H1 (cell line): Measurements from ENCODE around the gene PTPRT. TPM values are rescaled to one million over a fixed set of nuclear protein-coding genes. Genes with fewer than 3 reads are reported as not detected.

Experiments used
- CTCF ChIA-PET: fragments of 300-600 bp; sonication (Branson Sonifier 250); formaldehyde crosslinking; loops from one replicate; lab custom pipeline; 2021; ENCODE audit not compliant: partially characterized antibody; lab: Charles Lee
- POLR2A ChIA-PET: fragments of 300-600 bp; sonication (Branson Sonifier 250); formaldehyde crosslinking; loops from one replicate; lab custom pipeline; 2021; ENCODE audit warnings: inconsistent platforms; ENCODE audit not compliant: partially characterized antibody; lab: Charles Lee
- DNase-seq, 2 experiments: peaks; one replicate each; pipeline versions ENCODE4 v3.0.0 to v3.0.0-alpha.2; 2010 to 2022; ENCODE audit warnings: low spot score in 2 of 2, low read depth in 1 of 2, mixed read lengths in 1 of 2
- FAIRE-seq: peaks from 2 replicates; lab custom pipeline; 2011; peaks lifted over from hg19 to GRCh38; lab: Jason Lieb, UNC
- H2AFZ ChIP-seq: 2 replicates; pipeline ENCODE4 v1.8.1; 2012; ENCODE audit warnings: low read length, inconsistent platforms
- H2AK5ac ChIP-seq: 2 replicates; pipeline ENCODE4 v1.6.1; 2013; ENCODE audit warnings: low read depth, low read length
- H2BK120ac ChIP-seq: replicated peaks from 2 replicates; pipeline ENCODE3; 2013; ENCODE audit warnings: low read depth, low read length, inconsistent platforms
- H2BK12ac ChIP-seq: 2 replicates; pipeline ENCODE4 v1.6.1; 2013; ENCODE audit warnings: low read depth, low read length
- H2BK15ac ChIP-seq: 2 replicates; pipeline ENCODE4 v1.6.1; 2013; ENCODE audit warnings: low read length
- H2BK20ac ChIP-seq: 2 replicates; pipeline ENCODE4 v1.6.1; 2013; ENCODE audit warnings: low read length
- H2BK5ac ChIP-seq: 2 replicates; pipeline ENCODE4 v1.6.1; 2013; ENCODE audit warnings: low read depth, low read length
- H3K14ac ChIP-seq: 2 replicates; pipeline ENCODE4 v1.6.1; 2013; ENCODE audit warnings: inconsistent platforms; ENCODE audit not compliant: insufficient read length
- H3K18ac ChIP-seq: 2 replicates; pipeline ENCODE4 v1.6.1; 2013; ENCODE audit warnings: low read length; ENCODE audit errors: extremely low read depth
- H3K23ac ChIP-seq: 2 replicates; pipeline ENCODE4 v1.6.1; 2013; ENCODE audit warnings: inconsistent platforms; ENCODE audit not compliant: insufficient read length
- H3K23me2 ChIP-seq: 2 replicates; pipeline ENCODE4 v1.6.1; 2013; ENCODE audit warnings: low read depth, low read length
- H3K27ac ChIP-seq: 2 replicates; pipeline ENCODE4 v1.6.1; 2011; ENCODE audit warnings: low read depth, low read length, inconsistent platforms
- H3K27me3 ChIP-seq, 4 experiments: replicated peaks in 1 of 4; 1 replicate in 1 of 4; 2 replicates in 3 of 4; pipeline versions ENCODE4 v1.6.1 to v1.8.1; 2011 to 2013; ENCODE audit warnings: low read length in 3 of 4, mild to moderate bottlenecking in 3 of 4, inconsistent platforms in 2 of 4, mixed read lengths in 2 of 4, moderate library complexity in 1 of 4; ENCODE audit not compliant: control insufficient read depth in 3 of 4, insufficient read depth in 3 of 4; ENCODE audit errors: extremely low read depth in 1 of 4
- H3K36me3 ChIP-seq, 4 experiments: 2 replicates each; pipeline versions ENCODE4 v1.6.1 to v1.8.1; 2011 to 2013; ENCODE audit warnings: mild to moderate bottlenecking in 4 of 4, low read length in 3 of 4, moderate library complexity in 2 of 4, control low read depth in 1 of 4, inconsistent platforms in 1 of 4; ENCODE audit not compliant: insufficient read depth in 4 of 4, control insufficient read depth in 2 of 4
- H3K4ac ChIP-seq: replicated peaks from 2 replicates; pipeline ENCODE3; 2013; ENCODE audit warnings: low read length, low read depth, mixed read lengths, inconsistent platforms; ENCODE audit not compliant: insufficient read length
- H3K4me1 ChIP-seq, 4 experiments: replicated peaks in 1 of 4; 1 replicate in 1 of 4; 2 replicates in 3 of 4; pipeline versions ENCODE4 v1.6.1 to v1.8.1; 2011 to 2013; ENCODE audit warnings: low read length in 3 of 4, inconsistent platforms in 2 of 4, mixed read lengths in 1 of 4; ENCODE audit not compliant: insufficient read depth in 4 of 4, control insufficient read depth in 3 of 4
- H3K4me2 ChIP-seq, 2 experiments: 2 replicates each; pipeline versions ENCODE4 v1.6.1 to v1.8.1; 2011 to 2013; ENCODE audit warnings: low read depth in 2 of 2, low read length in 2 of 2, control low read depth in 1 of 2, inconsistent platforms in 1 of 2, mild to moderate bottlenecking in 1 of 2; ENCODE audit not compliant: insufficient read depth in 1 of 2
- H3K4me3 ChIP-seq, 4 experiments: fragments of 200-600, 300-600 bp in 1 of 4; sonication (generic), shearing (Covaris generic), sonication (Bioruptor Twin) in 1 of 4; 2 replicates each; pipeline versions ENCODE4 v1.5.1 to v1.8.1; 2011 to 2016; ENCODE audit warnings: low read length in 4 of 4, low read depth in 3 of 4, control low read depth in 2 of 4, inconsistent platforms in 2 of 4, mild to moderate bottlenecking in 2 of 4, mixed read lengths in 1 of 4, moderate library complexity in 1 of 4; ENCODE audit not compliant: insufficient read depth in 2 of 4; ENCODE audit errors: extremely low read depth in 1 of 4
- H3K56ac ChIP-seq: replicated peaks from 2 replicates; pipeline ENCODE3; 2013; ENCODE audit warnings: low read depth, mild to moderate bottlenecking, mixed read lengths, low read length, inconsistent platforms; ENCODE audit not compliant: insufficient read length
- H3K79me1 ChIP-seq: 2 replicates; pipeline ENCODE4 v1.6.1; 2013; ENCODE audit warnings: low read depth, low read length, control low read depth
- H3K79me2 ChIP-seq, 2 experiments: 2 replicates each; pipeline versions ENCODE4 v1.6.1 to v1.8.1; 2012 to 2013; ENCODE audit warnings: low read length in 2 of 2, mild to moderate bottlenecking in 2 of 2, inconsistent platforms in 1 of 2; ENCODE audit not compliant: insufficient read depth in 2 of 2, control insufficient read depth in 1 of 2
- H3K9ac ChIP-seq, 4 experiments: replicated peaks in 1 of 4; 1 replicate in 1 of 4; 2 replicates in 3 of 4; pipeline versions ENCODE4 v1.6.1 to v1.8.1; 2011 to 2013; ENCODE audit warnings: low read depth in 3 of 4, low read length in 3 of 4, control low read depth in 2 of 4, mild to moderate bottlenecking in 2 of 4, moderate library complexity in 2 of 4, inconsistent platforms in 1 of 4; ENCODE audit errors: extremely low read depth in 1 of 4
- H3K9me3 ChIP-seq, 2 experiments: 2 replicates each; pipeline versions ENCODE4 v1.6.1 to v1.8.1; 2012 to 2013; ENCODE audit warnings: mild to moderate bottlenecking in 2 of 2, moderate library complexity in 2 of 2, control low read depth in 1 of 2, inconsistent platforms in 1 of 2, low read depth in 1 of 2, low read length in 1 of 2, mixed read lengths in 1 of 2; ENCODE audit not compliant: insufficient read depth in 2 of 2
- H4K20me1 ChIP-seq, 2 experiments: replicated peaks in 1 of 2; 2 replicates each; pipeline versions ENCODE3 to v1.8.1; 2011 to 2013; ENCODE audit warnings: inconsistent platforms in 2 of 2, low read length in 2 of 2, mild to moderate bottlenecking in 1 of 2; ENCODE audit not compliant: insufficient read depth in 2 of 2, control insufficient read depth in 1 of 2
- H4K5ac ChIP-seq: 2 replicates; pipeline ENCODE4 v1.6.1; 2013; ENCODE audit warnings: low read length, low read depth, mixed read lengths, inconsistent platforms; ENCODE audit not compliant: insufficient read length
- H4K8ac ChIP-seq: 2 replicates; pipeline ENCODE4 v1.8.0; 2013; ENCODE audit warnings: mild to moderate bottlenecking, moderate library complexity, low read length, inconsistent platforms; ENCODE audit not compliant: insufficient read depth; ENCODE audit errors: extremely low read depth
- H4K91ac ChIP-seq: replicated peaks from 2 replicates; pipeline ENCODE3; 2013; ENCODE audit warnings: low read length, mixed read lengths, inconsistent platforms; ENCODE audit not compliant: insufficient read length
- ASH2L ChIP-seq: fragments of 200-600, 300-600 bp; sonication (generic); IDR thresholded peaks from one replicate; pipeline ENCODE4 v1.7.1; 2017; ENCODE audit warnings: low read length
- CBX5 ChIP-seq: fragments of 300-800, 300-1000 bp; sonication (generic); IDR thresholded peaks from 2 replicates; pipeline ENCODE4 v1.7.1; 2016; ENCODE audit warnings: antibody characterized with exemption, low read length, low read depth
- KDM1A ChIP-seq: fragments of 200-600, 300-600 bp; sonication (generic); IDR thresholded peaks from 2 replicates; pipeline ENCODE4 v1.7.1; 2016; ENCODE audit warnings: mild to moderate bottlenecking, low read length, borderline replicate concordance
- NANOG ChIP-seq: IDR thresholded peaks from 2 replicates; pipeline ENCODE4 v1.6.1; 2011; ENCODE audit warnings: low read length, low read depth, mild to moderate bottlenecking, inconsistent platforms; ENCODE audit not compliant: insufficient read depth, poor library complexity, severe bottlenecking
- NRF1 ChIP-seq: IDR thresholded peaks from 2 replicates; pipeline ENCODE4 v1.6.1; 2011; ENCODE audit warnings: mild to moderate bottlenecking, low read depth, low read length, improper control_type of control experiment
- PHF8 ChIP-seq: fragments of 200-600 bp; sonication (generic); conservative IDR thresholded peaks from 2 replicates; pipeline ENCODE4 v1.7.1; 2012; ENCODE audit warnings: low read depth, mild to moderate bottlenecking, inconsistent platforms, low read length, moderate library complexity
- POLR2AphosphoS5 ChIP-seq: IDR thresholded peaks from 2 replicates; pipeline ENCODE4 v1.6.1; 2011; ENCODE audit warnings: low read depth, low read length
- WGBS, 2 experiments: shearing (Covaris generic) in 1 of 2; methylation state at CpG; one replicate each; pipeline versions ENCODE4 v1.1.6 to v1.1.7; 2013 to 2015; ENCODE audit warnings: low lambda C conversion rate in 2 of 2, mixed read lengths in 2 of 2, inconsistent platforms in 1 of 2, low coverage in 1 of 2, missing lambda C conversion rate in 1 of 2; ENCODE audit not compliant: insufficient replicate concordance in 2 of 2, insufficient coverage in 1 of 2, insufficient read length in 1 of 2; ENCODE audit errors: extremely low coverage in 1 of 2, missing lambda C conversion rate in 1 of 2; 5-methylcytosine and 5-hydroxymethylcytosine counted together
- polyA plus RNA-seq, 7 experiments: library from polyadenylated mRNA; depleted of rRNA in 3 of 7; stranded (reverse) in 5 of 7; unstranded in 2 of 7; fragments of >200 nt in 5 of 7; fragments of 200-250 nt in 2 of 7; gene quantifications; 1 replicate in 5 of 7; 2 replicates in 1 of 7; 4 replicates in 1 of 7; pipeline versions ENCODE4 v1.2.1 to v1.2.3, GENCODE V29; 2011 to 2013; ENCODE audit warnings: missing spikeins in 2 of 7, mixed read lengths in 2 of 7
- total RNA-seq: library from RNA; stranded (reverse); fragmentation: NEBNext Ultra II Directional; extraction: Animal tissue kit (Norgen Biotek cat#: 25700); gene quantifications from 2 replicates; pipeline ENCODE4 v1.2.1, GENCODE V29; 2021

The PTPRT gene
- total and polyA plus RNA-seq, 2 of the 8 experiments (the other 6 are each of a cell fraction or from before 2014, with no cell fraction given), result 0.33 to 1.8 TPM

GRCh38 chr20:42100137-42100704, 1089.5 kb downstream of the PTPRT start:
- Histone ChIP-seq H3K4me1 (no peaks in the 10 kb centered on the region; a peak in 1 of 7 replicates), H3K36me3 (no peaks in the 10 kb centered on the region), H2AFZ (no peak overlapping the region), H3K27me3 (no peaks in the 10 kb centered on the region), H4K91ac (no peak overlapping the region), H4K20me1 (no peaks in the 10 kb centered on the region), H3K9me3 (no peaks in the 10 kb centered on the region), H3K79me2 (no peaks in the 10 kb centered on the region), H3K18ac (no peak overlapping the region), H3K56ac (no peak overlapping the region), H2BK12ac (no peak overlapping the region), H3K23ac (no peak overlapping the region), H3K9ac (no peak overlapping the region), H2BK15ac (no peak overlapping the region), H3K79me1 (no peaks in the 10 kb centered on the region), H3K4me2 (no peak overlapping the region), H3K23me2 (no peaks in the 10 kb centered on the region), H3K14ac (no peak overlapping the region), H2BK20ac (no peak overlapping the region), H2BK120ac (no peak overlapping the region), H3K4ac (no peak overlapping the region), H3K4me3 (no peak overlapping the region), H4K5ac (no peak overlapping the region), H4K8ac (no peak overlapping the region), H2AK5ac (no peak overlapping the region), H2BK5ac (no peak overlapping the region), H3K27ac (no peak overlapping the region)
- FAIRE-seq, result no peak
- WGBS, 2 experiments, result 93% methylated on average over 9 of the region's 9 CpGs; no CpG with 5 or more reads in 1 of the 2 experiments
- no peak for DNase-seq
- ChIA-PET CTCF (interaction anchor here (0.7 to 1.2 kb wide), 2 partner anchors 10 to 34 kb away, joined by 3 to 5 read pairs; no protein-coding TSS in a partner anchor), POLR2A (no interaction called here)
- TF ChIP-seq POLR2AphosphoS5, result no peak
- no peak for TF ChIP-seq KDM1A
- TF ChIP-seq CBX5, result no peak
- TF ChIP-seq PHF8, result no peak
- TF ChIP-seq NANOG, result no peak
- TF ChIP-seq NRF1, result no peak
- TF ChIP-seq ASH2L, result no peak
